Measurements from ENCODE around the gene DHX9.

Gene DHX9

GRCh38 chr1:182841368-182841988, 2.3 kb downstream of the DHX9 start:
- no peak for DNase-seq

- DNase-seq = no peak
Measured at GRCh38 chr1:182842265-182842664, 3.1 kb downstream of the DHX9 start.

GRCh38 chr1:182845379-182845778, 6.2 kb downstream of the DHX9 start:
- DNase-seq = no peak

GRCh38 chr1:182845894-182846293, 6.7 kb downstream of the DHX9 start:
- DNase-seq = no peak

GRCh38 chr1:182847105-182847504, 8.0 kb downstream of the DHX9 start:
- no peak for DNase-seq

GRCh38 chr1:182848736-182849135, 9.6 kb downstream of the DHX9 start:
- no peak for DNase-seq

- no peak for DNase-seq
Measured at GRCh38 chr1:182850319-182850718, 11.2 kb downstream of the DHX9 start.

- DNase-seq = no peak
Measured at GRCh38 chr1:182851825-182852224, 12.7 kb downstream of the DHX9 start.

- no peak for DNase-seq
Measured at GRCh38 chr1:182855911-182856310, 16.8 kb downstream of the DHX9 start.

GRCh38 chr1:182857212-182857611, 18.1 kb downstream of the DHX9 start:
- no peak for DNase-seq

GRCh38 chr1:182860658-182861057, 21.5 kb downstream of the DHX9 start:
- DNase-seq = no peak

GRCh38 chr1:182861994-182862393, 22.8 kb downstream of the DHX9 start:
- no peak for DNase-seq

- no peak for DNase-seq
Measured at GRCh38 chr1:182862827-182863226, 23.7 kb downstream of the DHX9 start.

GRCh38 chr1:182863940-182864339, 24.8 kb downstream of the DHX9 start:
- DNase-seq = no peak

GRCh38 chr1:182867861-182868260, 28.7 kb downstream of the DHX9 start:
- no peak for DNase-seq

GRCh38 chr1:182869241-182869666, 30.1 kb downstream of the DHX9 start:
- DNase-seq = no peak

- no peak for DNase-seq
Measured at GRCh38 chr1:182872881-182873280, 33.7 kb downstream of the DHX9 start.

- no peak for DNase-seq
Measured at GRCh38 chr1:182875889-182876288, 36.7 kb downstream of the DHX9 start.

- no peak for DNase-seq
Measured at GRCh38 chr1:182877331-182877730, 38.2 kb downstream of the DHX9 start.

GRCh38 chr1:182877842-182878241, 38.7 kb downstream of the DHX9 start:
- no peak for DNase-seq

- DNase-seq = no peak
Measured at GRCh38 chr1:182884872-182885271, 45.7 kb downstream of the DHX9 start.

GRCh38 chr1:182885591-182885990, 46.4 kb downstream of the DHX9 start:
- no peak for DNase-seq

GRCh38 chr1:182886985-182887384, 47.8 kb downstream of the DHX9 start:
- DNase-seq = no peak

- DNase-seq = no peak
Measured at GRCh38 chr1:182888736-182889531, 49.8 kb downstream of the DHX9 start.

GRCh38 chr1:182889997-182890396, 50.9 kb downstream of the DHX9 start:
- no peak for DNase-seq

Measured in activated CD8-positive, alpha-beta memory T cell treated with anti-CD3 and anti-CD28 coated beads for 24 hours (primary cell).